Right lobe of liver (tissue), 6 donors: ENCODE data around the gene NUP210. TPM values are rescaled to one million over a fixed set of nuclear protein-coding genes. Genes with fewer than 3 reads are reported as not detected.

Source experiments
- ATAC-seq, 4 donors: fragments of 200-7000 bp; cut with Tn5 transposase; one replicate each; pipeline ENCODE4 v1.9.1; 2020; ENCODE audit warnings: mild to moderate bottlenecking in 4 of 4, moderate library complexity in 4 of 4
- DNase-seq, 3 donors: peaks; one replicate each; pipeline ENCODE4 v3.0.0-alpha.2; 2020
- H3K27ac ChIP-seq, 3 donors: fragments of 200-600 bp; one replicate each; pipeline ENCODE4 v1.8.0; 2022
- H3K27me3 ChIP-seq, 2 donors: fragments of 200-600 bp; one replicate each; pipeline ENCODE4 v1.8.0; 2022
- H3K36me3 ChIP-seq, 4 donors: fragments of 200-600 bp; sonication (generic) in 1 of 4; one replicate each; pipeline versions ENCODE4 v1.5.1 to v1.8.0; 2017 to 2022; ENCODE audit warnings: control low read depth in 1 of 4
- H3K4me1 ChIP-seq, 4 donors: fragments of 200-600 bp; sonication (generic) in 1 of 4; one replicate each; pipeline versions ENCODE4 v1.5.1 to v1.8.0; 2017 to 2022; ENCODE audit warnings: control low read depth in 1 of 4
- H3K4me3 ChIP-seq, 3 donors: fragments of 200-600 bp; one replicate each; pipeline ENCODE4 v1.8.0; 2022
- H3K9me3 ChIP-seq, 4 donors: fragments of 200-600 bp; sonication (generic) in 1 of 4; one replicate each; pipeline versions ENCODE4 v1.5.1 to v1.8.0; 2017 to 2022; ENCODE audit warnings: control low read depth in 1 of 4
- CTCF ChIP-seq, 4 donors: fragments of 200-600 bp in 3 of 4; fragments of 450-650 bp in 1 of 4; IDR thresholded peaks; one replicate each; pipeline versions ENCODE4 v1.5.1 to v1.8.0; 2016 to 2022; ENCODE audit warnings: antibody characterized with exemption in 4 of 4, mild to moderate bottlenecking in 2 of 4
- POLR2A ChIP-seq: fragments of 450-650 bp; IDR thresholded peaks from one replicate; pipeline ENCODE4 v1.6.1; 2017; ENCODE audit warnings: antibody characterized with exemption, mild to moderate bottlenecking
- WGBS: methylation state at CpG from one replicate; pipeline ENCODE4 v1.1.6; 2018; ENCODE audit warnings: low coverage, low lambda C conversion rate; ENCODE audit not compliant: insufficient coverage; ENCODE audit errors: missing lambda C conversion rate; 5-methylcytosine and 5-hydroxymethylcytosine counted together
- intact Hi-C, 2 donors: fragments of 100-400 bp; cut with DNase I; formaldehyde crosslinking; loops; one replicate each; pipeline versions ENCODE4 v1.11.2 to v1.14.1; 2022
- total RNA-seq, 6 experiments: library from RNA; depleted of rRNA in 2 of 6; stranded (reverse); fragments of >200 nt in 2 of 6; fragmentation: NEBNext Ultra II Directional in 3 of 6; extraction: Animal tissue kit (Norgen Biotek cat#: 25700) in 3 of 6; gene quantifications; one replicate each; pipeline versions ENCODE4 v1.1.0 to v1.2.4, GENCODE V29; 2016 to 2023
- donor health status: DM: no; HTN: yes; CAD: no.
- donor health status: DM: no; HTN: no; CAD: no.
- donor health status: DM: no; HTN: no; CAD: no.
- donor health status: DM: no; HTN: yes; CAD: no.
- donor health status: DM: no; HTN: yes; CAD: no.

NUP210 gene
- total RNA-seq, 6 experiments from 2014 or later, result 11.7 to 17.7 (median 15.6) TPM

- TF ChIP-seq POLR2A, result no peak
- DNase-seq (no peak), ATAC-seq (no peak)
- intact Hi-C loops, result no loop called here
- H3K36me3 ChIP-seq, result peaks cover 0 to 38% (median 12%) of the 10 kb centered on the region in 4 donors
- H3K4me1 ChIP-seq, result no peaks in the 10 kb centered on the region
- no peaks in the 10 kb centered on the region for H3K9me3 ChIP-seq
- H3K27ac ChIP-seq, result no peak overlapping the region
- 100% methylated on average over 1 of the region's 12 CpGs for WGBS
- no peaks in the 10 kb centered on the region for H3K27me3 ChIP-seq
- no peak overlapping the region for H3K4me3 ChIP-seq
Measured at GRCh38 chr3:13336592-13336991, 83.5 kb downstream of the NUP210 start.

- no peaks in the 10 kb centered on the region for H3K27me3 ChIP-seq
- H3K4me1 ChIP-seq, result no peaks in the 10 kb centered on the region
- intact Hi-C loops, result no loop called here
- no peak overlapping the region for H3K4me3 ChIP-seq
- WGBS, result 95% methylated on average over 11 of the region's 16 CpGs
- no peak for ATAC-seq
- no peak overlapping the region for H3K27ac ChIP-seq
- DNase-seq, result no peak
- peaks cover 0 to 38% (median 7%) of the 10 kb centered on the region in 4 donors for H3K36me3 ChIP-seq
- no peaks in the 10 kb centered on the region for H3K9me3 ChIP-seq
- TF ChIP-seq POLR2A (no peak), CTCF (IDR thresholded peaks at IDR 0.05) (no peak)
Measured at GRCh38 chr3:13335503-13335902, 84.6 kb downstream of the NUP210 start.

GRCh38 chr3:13335059-13335458 is 85.1 kb downstream of the NUP210 start:
- WGBS, result 95% methylated on average over 3 of the region's 6 CpGs
- H3K36me3 ChIP-seq, result peaks cover 0 to 38% (median 5%) of the 10 kb centered on the region in 4 donors
- no peak for ATAC-seq

GRCh38 chr3:13333236-13333897 is 86.8 kb downstream of the NUP210 start:
- TF ChIP-seq CTCF (IDR thresholded peaks at IDR 0.05) (no peak), POLR2A (no peak)
- no peaks in the 10 kb centered on the region for H3K4me1 ChIP-seq
- H3K36me3 ChIP-seq, result peaks cover 0 to 35% (median 2%) of the 10 kb centered on the region in 4 donors
- no peak overlapping the region for H3K27ac ChIP-seq
- ATAC-seq, result no peak
- intact Hi-C loops, result no loop called here
- H3K9me3 ChIP-seq, result no peaks in the 10 kb centered on the region
- H3K27me3 ChIP-seq, result no peaks in the 10 kb centered on the region
- no peak overlapping the region for H3K4me3 ChIP-seq
- DNase-seq, result no peak
- 87% methylated on average over 9 of the region's 14 CpGs for WGBS

More at GRCh38 chr3:13335059-13335458, 85.1 kb downstream of the NUP210 start:
- Histone ChIP-seq H3K4me1 (no peaks in the 10 kb centered on the region), H3K27ac (no peak overlapping the region), H3K27me3 (no peaks in the 10 kb centered on the region), H3K9me3 (no peaks in the 10 kb centered on the region), H3K4me3 (no peak overlapping the region)
- TF ChIP-seq CTCF (IDR thresholded peaks at IDR 0.05), result no peak
- TF ChIP-seq POLR2A, result no peak
- intact Hi-C loops, result no loop called here
- no peak for DNase-seq

- no peaks in the 10 kb centered on the region for H3K9me3 ChIP-seq
- ATAC-seq (peak in 2 of 4 donors; percentile 4 to 22), DNase-seq (no peak)
- H3K4me3 ChIP-seq, result no peak overlapping the region
- no peaks in the 10 kb centered on the region for H3K4me1 ChIP-seq
- H3K27ac ChIP-seq, result no peak overlapping the region
- intact Hi-C loops, result no loop called here
- no peak for TF ChIP-seq CTCF (IDR thresholded peaks at IDR 0.05)
- no peak for TF ChIP-seq POLR2A
- H3K27me3 ChIP-seq, result no peaks in the 10 kb centered on the region
- WGBS, result no CpG with 5 or more reads among the region's 6 CpGs
- H3K36me3 ChIP-seq, result peaks cover 0 to 41% (median 4%) of the 10 kb centered on the region in 4 donors
Measured at GRCh38 chr3:13332740-13333139, 87.4 kb downstream of the NUP210 start.
